ENCODE results near the gene UBE2U. TPM values are rescaled to one million over a fixed set of nuclear protein-coding genes. Genes with fewer than 3 reads are reported as not detected.
"Not testable (repeated sequence)": the region's sequence is repeated elsewhere in the genome, so short reads cannot be mapped to it uniquely, and the experiment has no call there.

UBE2U gene
- total and polyA plus RNA-seq, 9 donors: not detected

DNA sequence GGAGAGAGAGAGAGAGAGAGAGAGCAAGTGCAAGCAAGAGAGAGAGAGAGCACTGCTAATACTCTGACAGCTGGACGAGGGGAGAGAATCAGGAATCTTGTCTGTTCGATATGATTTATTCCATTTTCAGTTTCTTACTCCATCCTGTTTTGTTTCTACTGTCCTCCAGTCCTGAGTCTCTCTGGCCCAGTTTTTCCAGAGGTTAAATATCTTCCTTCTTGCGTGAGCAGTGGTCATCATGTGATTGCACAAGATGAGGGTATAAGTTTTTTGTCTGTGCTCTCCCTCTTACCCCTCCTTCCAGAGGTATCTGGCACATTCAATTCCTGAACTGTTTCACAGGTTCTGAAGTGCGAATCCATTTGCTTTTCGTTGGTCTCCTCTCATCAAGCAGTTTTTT is 16.8 kb downstream of the UBE2U start:
- TF ChIP-seq EP300 (IDR thresholded peaks at IDR 0.05) (no peak), CTCF (IDR thresholded peaks at IDR 0.05) (no peak), POLR2A (IDR thresholded peaks at IDR 0.05) (no peak)
- intact Hi-C loops (cut with DNase I): no loop called here
- WGBS, 3 donors: 61 to 66% (median 64%) methylated on average over 5 of the region's 5 CpGs

GRCh38 chr1:64223329-64224151 is 20.1 kb downstream of the UBE2U start:
- Histone ChIP-seq H3K36me3 (no peaks in the 10 kb centered on the region), H3K27ac (no peak overlapping the region), H3K9me3 (no peaks in the 10 kb centered on the region), H3K4me1 (ENCODE audit: insufficient read depth) (no peaks in the 10 kb centered on the region), H3K4me3 (no peak overlapping the region), H3K27me3 (no peaks in the 10 kb centered on the region)
- DNase-seq: no peak
- intact Hi-C loops (cut with DNase I): no loop called here
- WGBS, 3 donors: 76% methylated on average over 7 of the region's 7 CpGs
- TF ChIP-seq EP300 (IDR thresholded peaks at IDR 0.05): no peak
- no peak for TF ChIP-seq CTCF (IDR thresholded peaks at IDR 0.05)
- no peak for TF ChIP-seq POLR2A (IDR thresholded peaks at IDR 0.05)

More for the DNA sequence above, 16.8 kb downstream of the UBE2U start:
- Histone ChIP-seq H3K4me3 (no peak overlapping the region), H3K36me3 (no peaks in the 10 kb centered on the region), H3K9me3 (no peaks in the 10 kb centered on the region), H3K27me3 (no peaks in the 10 kb centered on the region), H3K4me1 (ENCODE audit: insufficient read depth) (no peaks in the 10 kb centered on the region), H3K27ac (no peak overlapping the region)
- no peak for DNase-seq

- H3K9me3 ChIP-seq; H3K36me3 ChIP-seq; H3K4me3 ChIP-seq; H3K27me3 ChIP-seq; DNase-seq; H3K4me1 ChIP-seq (ENCODE audit: insufficient read depth); intact Hi-C loops (cut with DNase I); H3K27ac ChIP-seq: not testable (repeated sequence)
- WGBS, 3 donors: 96 to 98% (median 98%) methylated on average over 7 of the region's 7 CpGs
These were observed 20.8 kb downstream of the UBE2U start for GRCh38 chr1:64224236-64224635.

GRCh38 chr1:64228167-64228957 is 24.9 kb downstream of the UBE2U start:
- WGBS, 3 donors: 83 to 86% (median 85%) methylated on average over 10 of the region's 10 CpGs
- no peak for DNase-seq
- no peaks in the 10 kb centered on the region for H3K27me3 ChIP-seq

GRCh38 chr1:64229307-64229706 is 25.9 kb downstream of the UBE2U start:
- 86 to 94% (median 89%) methylated on average over 3 of the region's 3 CpGs for WGBS, 3 donors
- intact Hi-C loops (cut with DNase I): no loop called here
- no peak overlapping the region for H3K27ac ChIP-seq
- no peak for DNase-seq
- H3K27me3 ChIP-seq: no peaks in the 10 kb centered on the region
- H3K36me3 ChIP-seq: no peaks in the 10 kb centered on the region
- no peak for TF ChIP-seq POLR2A (IDR thresholded peaks at IDR 0.05)
- TF ChIP-seq CTCF (IDR thresholded peaks at IDR 0.05): no peak
- no peak for TF ChIP-seq EP300 (IDR thresholded peaks at IDR 0.05)
- no peaks in the 10 kb centered on the region for H3K4me1 ChIP-seq (ENCODE audit: insufficient read depth)
- H3K9me3 ChIP-seq: no peaks in the 10 kb centered on the region
- no peak overlapping the region for H3K4me3 ChIP-seq

More at GRCh38 chr1:64228167-64228957, 24.9 kb downstream of the UBE2U start:
- no peaks in the 10 kb centered on the region for H3K9me3 ChIP-seq
- H3K36me3 ChIP-seq: no peaks in the 10 kb centered on the region
- no peaks in the 10 kb centered on the region for H3K4me1 ChIP-seq (ENCODE audit: insufficient read depth)
- TF ChIP-seq POLR2A (IDR thresholded peaks at IDR 0.05): no peak
- intact Hi-C loops (cut with DNase I): no loop called here
- H3K4me3 ChIP-seq: no peak overlapping the region
- H3K27ac ChIP-seq: no peak overlapping the region

All from ovary (tissue), 9 donors.